Measurements from ENCODE around the gene RAB14. TPM values are rescaled to one million over a fixed set of nuclear protein-coding genes. Genes with fewer than 3 reads are reported as not detected.

Gene RAB14
- total and polyA plus RNA-seq, 2 donors (not counting 1 experiment from before 2014, with no cell fraction given) = 20.4 to 52.6 TPM

GRCh38 chr9:121160025-121160424 lies 41.6 kb downstream of the RAB14 start:
- Mint-ChIP-seq H3K27ac (peak overlapping the region; percentile 90), H3K27me3 (no peaks in the 10 kb centered on the region), H3K9me3 (ENCODE audit: insufficient read depth) (no peaks in the 10 kb centered on the region), H3K4me1 (peaks cover 56% of the 10 kb centered on the region), H3K4me3 (peak overlapping the region; percentile 68)
- WGBS (ENCODE audit: insufficient coverage) = no CpG with 5 or more reads among the region's 1 CpG
- intact Hi-C loops (cut with micrococcal nuclease) = loop anchor here (1.0 to 2.0 kb wide), 2 partner anchors 27 to 41 kb away; partner anchors contain the start of gene RAB14
- DNase-seq (peak; percentile 59), ATAC-seq (ENCODE audit: low read depth) (peak; percentile 42)
- Histone ChIP-seq H3K79me2 (ENCODE audit: control insufficient read depth, insufficient read depth, low read length) (peaks cover 26% of the 10 kb centered on the region), H3K4me3 (ENCODE audit: control extremely low read depth in 1 of 5, extremely low read depth in 1 of 5, insufficient read depth in 1 of 5, low read depth in 2 of 5, low read length in 4 of 5) (peak overlapping the region in 1 of 5 experiments; percentile 27), H3K27me3 (replicated peaks in 1 of 4; ENCODE audit: control extremely low read depth in 1 of 4, control insufficient read depth in 3 of 4, insufficient read depth in 4 of 4, low read length in 3 of 4) (no peaks in the 10 kb centered on the region), H3K36me3 (replicated peaks in 1 of 2; ENCODE audit: control extremely low read depth in 1 of 2, control insufficient read depth in 1 of 2, extremely low read depth in 1 of 2, insufficient read depth in 2 of 2, low read length in 1 of 2) (peaks cover 19 to 66% of the 10 kb centered on the region in 2 experiments), H4K20me1 (ENCODE audit: control insufficient read depth, insufficient read depth, low read length, poor library complexity, severe bottlenecking) (no peaks in the 10 kb centered on the region), H3K4me2 (replicated peaks; ENCODE audit: low read depth, low read length, poor library complexity, severe bottlenecking) (peak overlapping the region; percentile 56), H3K27ac (ENCODE audit: low read length in 2 of 2) (peak overlapping the region; percentile 70 to 88), H3K9me3 (ENCODE audit: control extremely low read depth in 1 of 3, control insufficient read depth in 2 of 3, insufficient read depth in 1 of 3, low read length in 2 of 3) (no peaks in the 10 kb centered on the region), H3K4me1 (ENCODE audit: control insufficient read depth in 2 of 2, insufficient read depth in 2 of 2, low read length in 2 of 2) (peaks cover 52 to 54% of the 10 kb centered on the region in 2 donors), H2AFZ (ENCODE audit: insufficient read depth, low read depth, low read length, poor library complexity, severe bottlenecking) (peak overlapping the region; percentile 8), H3K9ac (ENCODE audit: low read length) (peak overlapping the region; percentile 19)
- POLR2A ChIA-PET = interaction anchor here (1.0 kb wide), 1 partner anchor 39 kb away, joined by 3 read pairs; no protein-coding TSS in a partner anchor
- TF ChIP-seq CTCF (IDR thresholded peaks at IDR 0.05) = no peak
- no peak for TF ChIP-seq EZH2 (IDR thresholded peaks at IDR 0.05; ENCODE audit: borderline replicate concordance, insufficient read depth, low read depth, low read length, poor library complexity, severe bottlenecking)
- CTCF ChIA-PET = interaction anchor here (0.6 kb wide), 1 partner anchor 90 kb away, joined by 3 read pairs; no protein-coding TSS in a partner anchor

DNA sequence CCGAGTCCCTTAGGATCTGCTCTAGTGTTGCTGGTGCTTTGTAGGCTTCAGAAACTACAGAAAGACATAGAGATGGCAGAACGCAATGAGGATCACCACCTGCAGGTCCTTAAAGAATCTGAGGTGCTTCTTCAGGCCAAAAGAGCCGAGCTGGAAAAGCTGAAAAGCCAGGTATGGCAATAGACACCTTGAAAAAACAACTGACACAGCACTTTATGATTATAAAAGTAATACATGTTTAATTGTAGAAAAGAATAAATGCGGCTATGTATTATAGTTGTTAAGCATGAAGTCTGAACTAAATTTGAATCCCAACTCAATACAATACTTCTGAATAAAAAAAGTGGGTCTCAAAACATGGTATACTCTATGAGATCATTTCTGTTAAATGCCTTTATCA lies 43.7 kb downstream of the RAB14 start:
- Histone ChIP-seq H3K4me2 (replicated peaks; ENCODE audit: low read depth, low read length, poor library complexity, severe bottlenecking) (peak overlapping the region; percentile 64), H3K9ac (ENCODE audit: low read length) (no peak overlapping the region), H3K27me3 (replicated peaks in 1 of 4; ENCODE audit: control extremely low read depth in 1 of 4, control insufficient read depth in 3 of 4, insufficient read depth in 4 of 4, low read length in 3 of 4) (no peaks in the 10 kb centered on the region), H3K4me1 (ENCODE audit: control insufficient read depth in 2 of 2, insufficient read depth in 2 of 2, low read length in 2 of 2) (peaks cover 52 to 54% of the 10 kb centered on the region in 2 donors), H3K36me3 (replicated peaks in 1 of 2; ENCODE audit: control extremely low read depth in 1 of 2, control insufficient read depth in 1 of 2, extremely low read depth in 1 of 2, insufficient read depth in 2 of 2, low read length in 1 of 2) (peaks cover 10 to 67% of the 10 kb centered on the region in 2 experiments), H3K4me3 (ENCODE audit: control extremely low read depth in 1 of 5, extremely low read depth in 1 of 5, insufficient read depth in 1 of 5, low read depth in 2 of 5, low read length in 4 of 5) (no peak overlapping the region), H2AFZ (ENCODE audit: insufficient read depth, low read depth, low read length, poor library complexity, severe bottlenecking) (no peak overlapping the region), H3K9me3 (ENCODE audit: control extremely low read depth in 1 of 3, control insufficient read depth in 2 of 3, insufficient read depth in 1 of 3, low read length in 2 of 3) (no peaks in the 10 kb centered on the region), H3K79me2 (ENCODE audit: control insufficient read depth, insufficient read depth, low read length) (peaks cover 22% of the 10 kb centered on the region), H3K27ac (ENCODE audit: low read length in 2 of 2) (peak overlapping the region in 1 of 2 donors; percentile 88), H4K20me1 (ENCODE audit: control insufficient read depth, insufficient read depth, low read length, poor library complexity, severe bottlenecking) (no peaks in the 10 kb centered on the region)
- 100% methylated on average over 2 of the region's 4 CpGs for WGBS (ENCODE audit: insufficient coverage)
- ATAC-seq (ENCODE audit: low read depth) = no peak
- intact Hi-C loops (cut with micrococcal nuclease) = loop anchor here (2.0 kb wide), 2 partner anchors 37 to 43 kb away; partner anchors contain the start of gene RAB14
- H3K27ac Mint-ChIP-seq = peak overlapping the region; percentile 81
- H3K27me3 Mint-ChIP-seq = no peaks in the 10 kb centered on the region
- peaks cover 63% of the 10 kb centered on the region for H3K4me1 Mint-ChIP-seq
- TF ChIP-seq CTCF (IDR thresholded peaks at IDR 0.05) (no peak), EZH2 (IDR thresholded peaks at IDR 0.05; ENCODE audit: borderline replicate concordance, insufficient read depth, low read depth, low read length, poor library complexity, severe bottlenecking) (no peak)
- ChIA-PET POLR2A (interaction anchor here (0.6 to 1.1 kb wide), 2 partner anchors 24 to 43 kb away, joined by 5 read pairs; partner anchors contain the start of gene RAB14), CTCF (interaction anchor here (1.7 kb wide), 1 partner anchor 87 kb away, joined by 4 read pairs; no protein-coding TSS in a partner anchor)
- H3K4me3 Mint-ChIP-seq = no peak overlapping the region
- no peaks in the 10 kb centered on the region for H3K9me3 Mint-ChIP-seq (ENCODE audit: insufficient read depth)
- no peak for DNase-seq
